HepG2 (cell line): ENCODE measurements around the gene CCDC91. TPM values are rescaled to one million over a fixed set of nuclear protein-coding genes. Genes with fewer than 3 reads are reported as not detected.

Experiments used
- ATAC-seq: fragments of 200-7000 bp; cut with Tn5 transposase; 3 replicates; pipeline ENCODE4 v1.9.1; 2020; ENCODE audit warnings: mild to moderate bottlenecking, moderate library complexity
- BruUV-seq: library from RNA; stranded (reverse); fragments of 400-500 nt; replicated peaks from 2 replicates; lab custom pipeline; 2021; lab: Mats Ljungman, UMichigan
- CTCF ChIA-PET: fragments of 300-600 bp; formaldehyde crosslinking; extraction: SDS; loops from one replicate; lab custom pipeline; 2021; ENCODE audit warnings: low total read pairs, inconsistent platforms, low intra/inter-chr PET ratio; lab: Yijun Ruan, JAX
- POLR2A ChIA-PET: fragments of 350-600 bp; sonication (Branson Sonifier 250); formaldehyde crosslinking; loops from one replicate; lab custom pipeline; 2020; ENCODE audit warnings: antibody characterized with exemption, inconsistent platforms; lab: Yijun Ruan, JAX
- DNase-seq: peaks from one replicate; pipeline ENCODE4 v3.0.0-alpha.2; 2015; ENCODE audit warnings: low spot score
- FAIRE-seq: peaks from 3 replicates; lab custom pipeline; 2011; peaks lifted over from hg19 to GRCh38; lab: Jason Lieb, UNC
- H2AFZ ChIP-seq: one replicate; pipeline ENCODE4 v1.6.1; 2011; ENCODE audit warnings: low read length, inconsistent platforms
- H3K27ac ChIP-seq: fragments of 300-600 bp; 3 replicates; pipeline ENCODE4 v1.8.0; 2011; ENCODE audit warnings: mixed run types, mild to moderate bottlenecking, mixed read lengths, low read length, inconsistent platforms; ENCODE audit not compliant: insufficient read depth; ENCODE audit errors: extremely low read length
- H3K27me3 ChIP-seq, 2 experiments: fragments of 200-600 bp in 1 of 2; 2 replicates in 1 of 2; 3 replicates in 1 of 2; pipeline versions ENCODE4 v1.6.0 to v1.8.0; 2011; ENCODE audit warnings: low read length in 2 of 2, mild to moderate bottlenecking in 2 of 2, moderate library complexity in 2 of 2, inconsistent platforms in 1 of 2; ENCODE audit not compliant: insufficient read depth in 2 of 2, control insufficient read depth in 1 of 2
- H3K36me3 ChIP-seq, 2 experiments: fragments of 200-600 bp in 1 of 2; replicated peaks in 1 of 2; 2 replicates in 1 of 2; 3 replicates in 1 of 2; pipeline versions ENCODE4 v1.5.1 to v1.8.0; 2011; ENCODE audit warnings: low read length in 2 of 2, inconsistent platforms in 1 of 2; ENCODE audit not compliant: insufficient read depth in 2 of 2, control insufficient read depth in 1 of 2
- H3K4me1 ChIP-seq: 2 replicates; pipeline ENCODE4 v1.5.1; 2012; ENCODE audit warnings: low read length, inconsistent platforms; ENCODE audit not compliant: insufficient read depth
- H3K4me2 ChIP-seq: 2 replicates; pipeline ENCODE4 v1.6.0; 2011; ENCODE audit warnings: low read depth, low read length, inconsistent platforms
- H3K4me3 ChIP-seq, 3 experiments: fragments of 200-600 bp in 1 of 3; sonication (generic), shearing (Covaris generic) in 1 of 3; replicated peaks in 1 of 3; 2 replicates each; pipeline ENCODE4 v1.5.1; 2011 to 2016; ENCODE audit warnings: low read length in 3 of 3, inconsistent platforms in 2 of 3, low read depth in 2 of 3, mild to moderate bottlenecking in 2 of 3, control low read depth in 1 of 3, mixed read lengths in 1 of 3; ENCODE audit not compliant: insufficient read depth in 1 of 3
- H3K79me2 ChIP-seq: one replicate; pipeline ENCODE4 v1.6.1; 2011; ENCODE audit warnings: low read length, inconsistent platforms; ENCODE audit not compliant: insufficient read depth
- H3K9ac ChIP-seq: 2 replicates; pipeline ENCODE4 v1.6.0; 2011; ENCODE audit warnings: mild to moderate bottlenecking, low read depth, low read length, inconsistent platforms; ENCODE audit not compliant: insufficient read depth
- H3K9me3 ChIP-seq: 2 replicates; pipeline ENCODE4 v1.5.1; 2012; ENCODE audit warnings: mild to moderate bottlenecking, low read length
- H4K20me1 ChIP-seq: 2 replicates; pipeline ENCODE4 v1.6.0; 2011; ENCODE audit warnings: inconsistent platforms, mild to moderate bottlenecking, low read length, moderate library complexity; ENCODE audit not compliant: insufficient read depth
- FOXJ3 ChIP-seq: sonication (generic); formaldehyde crosslinking; IDR thresholded peaks from 2 replicates; pipeline ENCODE4 v1.4.0; 2020; ENCODE audit warnings: missing genetic modification reagents, mild to moderate bottlenecking, borderline replicate concordance
- NBN ChIP-seq: fragments of 450-650 bp; conservative IDR thresholded peaks from 2 replicates; pipeline ENCODE4 v1.6.1; 2017
- SNAPC4 ChIP-seq: sonication (generic); formaldehyde crosslinking; IDR thresholded peaks from 2 replicates; pipeline ENCODE4 v1.4.0; 2020; ENCODE audit warnings: mild to moderate bottlenecking, missing genetic modification reagents
- TMF1 ChIP-seq: sonication (generic); formaldehyde crosslinking; IDR thresholded peaks from 2 replicates; pipeline ENCODE4 v1.8.1; 2022; ENCODE audit warnings: low read depth, missing genetic modification reagents
- ZNF180 ChIP-seq: sonication (generic); formaldehyde crosslinking; IDR thresholded peaks from 2 replicates; pipeline ENCODE4 v1.4.0; 2020; ENCODE audit warnings: low read depth, missing genetic modification reagents, borderline replicate concordance
- ZNF275 ChIP-seq: sonication (generic); formaldehyde crosslinking; IDR thresholded peaks from 2 replicates; pipeline ENCODE4 v1.8.0; 2022; ENCODE audit warnings: missing genetic modification reagents, mild to moderate bottlenecking, inconsistent platforms, borderline replicate concordance
- ZNF569 ChIP-seq: sonication (generic); formaldehyde crosslinking; IDR thresholded peaks from 2 replicates; pipeline ENCODE4 v1.5.0; 2020; ENCODE audit warnings: mild to moderate bottlenecking, missing genetic modification reagents, moderate library complexity, borderline replicate concordance
- ZNF773 ChIP-seq: sonication (generic); formaldehyde crosslinking; IDR thresholded peaks from 2 replicates; pipeline ENCODE4 v1.4.0; 2020; ENCODE audit warnings: missing genetic modification reagents, borderline replicate concordance
- ZNF878 ChIP-seq: sonication (generic); formaldehyde crosslinking; IDR thresholded peaks from 2 replicates; pipeline ENCODE4 v1.8.1; 2023; ENCODE audit warnings: mild to moderate bottlenecking, missing genetic modification reagents, moderate library complexity
- WGBS: methylation state at CpG from one replicate; pipeline ENCODE4 v1.1.6; 2017; ENCODE audit warnings: low lambda C conversion rate; 5-methylcytosine and 5-hydroxymethylcytosine counted together
- in situ Hi-C: cut with HindIII; loops from 2 replicates; pipeline ENCODE4 v1.10.0; 2017; ENCODE audit warnings: low pct_unique_long_range_greater_than_20kb; ENCODE audit not compliant: extremely low pct_ligation_motif_present
- intact Hi-C: fragments of 100-400 bp; cut with micrococcal nuclease; formaldehyde crosslinking; loops from one replicate; pipeline ENCODE4 v1.10.0; 2022; ENCODE audit not compliant: unreplicated experiment
- polyA plus RNA-seq, 8 experiments: library from polyadenylated mRNA; depleted of rRNA in 3 of 8; stranded (reverse) in 7 of 8; unstranded in 1 of 8; fragments of >200 nt; fragmentation: Illumina TruSeq in 4 of 8; extraction: Trizol in 4 of 8; gene quantifications; 2 replicates each; pipeline versions ENCODE4 v1.2.1 to v1.2.3, GENCODE V29; 2011 to 2016; ENCODE audit warnings: low read depth in 4 of 8, missing spikeins in 1 of 8, mixed read lengths in 1 of 8; ENCODE audit not compliant: insufficient read depth in 1 of 8
- total RNA-seq, 5 experiments: library from RNA; depleted of rRNA; stranded (reverse); fragments of >200 nt; fragmentation: Illumina TruSeq; extraction: Trizol; gene quantifications; 2 replicates each; pipeline ENCODE4 v1.2.3, GENCODE V29; 2016; ENCODE audit warnings: low read depth in 1 of 5
- TF ChIP-seq, protein P1 (sequence below): IDR thresholded peaks from 2 replicates; pipeline ENCODE4 v1.6.1; 2012; ENCODE audit warnings: low read depth, low read length, improper control_type of control experiment
- TF ChIP-seq, protein P2 (sequence below): sonication (generic); formaldehyde crosslinking; IDR thresholded peaks from 2 replicates; pipeline ENCODE4 v1.4.0; 2020; ENCODE audit warnings: mild to moderate bottlenecking, low read depth, missing genetic modification reagents

The CCDC91 gene
- total and polyA plus RNA-seq, 2 of the 13 experiments (the other 11 are each of a cell fraction or from before 2014, with no cell fraction given), result 9.8 to 15.8 TPM

- in situ Hi-C loops (no loop called here), intact Hi-C loops (no loop called here)
- no peak overlapping the region for H2AFZ ChIP-seq
- H3K4me3 ChIP-seq, result no peak overlapping the region
- POLR2A ChIA-PET, result no interaction called here
- 72% methylated on average over 1 of the region's 1 CpG for WGBS
- H3K9ac ChIP-seq, result no peak overlapping the region
- no peaks in the 10 kb centered on the region for H3K79me2 ChIP-seq
- no peaks in the 10 kb centered on the region for H3K4me1 ChIP-seq
- H3K27me3 ChIP-seq, result no peaks in the 10 kb centered on the region
- BruUV-seq, result no TSS peak
- no peak overlapping the region for H3K4me2 ChIP-seq
- no peaks in the 10 kb centered on the region for H3K36me3 ChIP-seq
- TF ChIP-seq, protein P1, sequence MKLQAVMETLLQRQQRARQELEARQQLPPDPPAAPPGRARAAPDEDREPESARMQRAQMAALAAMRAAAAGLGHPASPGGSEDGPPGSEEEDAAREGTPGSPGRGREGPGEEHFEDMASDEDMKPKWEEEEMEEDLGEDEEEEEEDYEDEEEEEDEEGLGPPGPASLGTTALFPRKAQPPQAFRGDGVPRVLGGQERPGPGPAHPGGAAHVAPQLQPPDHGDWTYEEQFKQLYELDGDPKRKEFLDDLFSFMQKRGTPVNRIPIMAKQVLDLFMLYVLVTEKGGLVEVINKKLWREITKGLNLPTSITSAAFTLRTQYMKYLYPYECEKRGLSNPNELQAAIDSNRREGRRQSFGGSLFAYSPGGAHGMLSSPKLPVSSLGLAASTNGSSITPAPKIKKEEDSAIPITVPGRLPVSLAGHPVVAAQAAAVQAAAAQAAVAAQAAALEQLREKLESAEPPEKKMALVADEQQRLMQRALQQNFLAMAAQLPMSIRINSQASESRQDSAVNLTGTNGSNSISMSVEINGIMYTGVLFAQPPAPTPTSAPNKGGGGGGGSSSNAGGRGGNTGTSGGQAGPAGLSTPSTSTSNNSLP, result no peak
- no peak for TF ChIP-seq NBN
- TF ChIP-seq ZNF275 (CRISPR knock-in tag), result no peak
- TF ChIP-seq, protein P2, sequence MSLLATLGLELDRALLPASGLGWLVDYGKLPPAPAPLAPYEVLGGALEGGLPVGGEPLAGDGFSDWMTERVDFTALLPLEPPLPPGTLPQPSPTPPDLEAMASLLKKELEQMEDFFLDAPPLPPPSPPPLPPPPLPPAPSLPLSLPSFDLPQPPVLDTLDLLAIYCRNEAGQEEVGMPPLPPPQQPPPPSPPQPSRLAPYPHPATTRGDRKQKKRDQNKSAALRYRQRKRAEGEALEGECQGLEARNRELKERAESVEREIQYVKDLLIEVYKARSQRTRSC (CRISPR knock-in tag), result no peak
- no peak for TF ChIP-seq ZNF773 (CRISPR knock-in tag)
- TF ChIP-seq FOXJ3, result no peak
- no peak for TF ChIP-seq TMF1 (CRISPR knock-in tag)
- TF ChIP-seq ZNF180 (CRISPR knock-in tag), result no peak
- TF ChIP-seq ZNF569 (CRISPR knock-in tag), result no peak
- TF ChIP-seq SNAPC4, result no peak
- TF ChIP-seq ZNF878, result no peak
- no peaks in the 10 kb centered on the region for H4K20me1 ChIP-seq
- CTCF ChIA-PET, result no interaction called here
- FAIRE-seq (no peak), ATAC-seq (no peak), DNase-seq (no peak)
- H3K27ac ChIP-seq, result no peak overlapping the region
- H3K9me3 ChIP-seq, result no peaks in the 10 kb centered on the region
These were observed 310.2 kb downstream of the CCDC91 start for GRCh38 chr12:28500373-28501024.
